ENCODE measurements around the gene GPRC5D.

DNA sequence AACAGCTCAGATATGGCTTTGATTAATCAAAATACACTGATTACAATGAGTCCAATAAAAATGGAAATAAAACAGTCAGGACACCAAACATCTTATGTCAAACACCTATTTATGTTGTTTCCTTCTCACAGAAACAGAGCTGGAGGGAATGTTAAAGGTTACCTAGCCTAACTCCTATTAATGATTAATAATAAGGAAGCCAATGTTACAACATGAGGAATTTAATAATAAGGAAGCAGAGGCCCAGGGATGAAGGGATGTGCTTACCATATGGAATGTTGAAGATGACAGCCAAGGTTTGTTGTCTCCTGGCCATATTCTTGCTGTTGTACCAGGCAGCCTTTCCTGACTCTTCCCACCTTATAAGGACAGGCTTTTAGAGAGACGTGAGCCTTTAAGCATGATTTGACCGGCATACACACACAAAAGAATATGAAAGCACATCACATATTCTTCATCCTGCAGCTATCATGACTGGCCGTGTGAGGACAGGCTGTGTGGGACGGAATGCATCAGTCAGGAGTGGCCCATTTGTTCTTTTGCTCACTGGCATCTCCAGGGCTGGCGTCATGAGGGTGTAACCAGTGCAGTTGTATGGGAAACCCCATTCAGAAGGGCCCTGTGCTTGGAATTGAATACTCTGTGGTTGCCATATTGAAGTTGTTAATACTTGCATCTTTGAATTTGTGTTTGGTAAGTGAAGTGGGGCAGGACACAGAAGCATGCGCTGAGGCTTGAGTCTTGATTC lies 3.1 kb upstream of the GPRC5D start:
- TF ChIP-seq GATA3 (IDR thresholded peaks at IDR 0.05; ENCODE audit: low read depth, low read length) (no peak), GATA2 (IDR thresholded peaks at IDR 0.05; ENCODE audit: low read depth, low read length) (no peak)

Measured in SH-SY5Y (cell line).